HG02870 (cell line): ENCODE data around the gene KRT10.

ENCODE experiments used
- ATAC-seq: cut with Tn5 transposase; IDR thresholded peaks from one replicate; pipeline ENCODE4 v1.9.1; 2021; ENCODE audit warnings: mild to moderate bottlenecking, moderate library complexity; ENCODE audit not compliant: unreplicated experiment

Gene KRT10

GRCh38 chr17:40809721-40810421 lies 12.5 kb downstream of the KRT10 start:
- no peak for ATAC-seq

GRCh38 chr17:40806131-40806530 lies 16.3 kb downstream of the KRT10 start:
- no peak for ATAC-seq

- ATAC-seq: no peak
Observed at GRCh38 chr17:40803617-40804082, 18.8 kb downstream of the KRT10 start.

GRCh38 chr17:40801157-40801556 lies 21.3 kb downstream of the KRT10 start:
- no peak for ATAC-seq

GRCh38 chr17:40800381-40800780 lies 22.0 kb downstream of the KRT10 start:
- no peak for ATAC-seq

GRCh38 chr17:40799859-40800258 lies 22.6 kb downstream of the KRT10 start, which contains the start of gene KRT28:
Gene KRT28, minus strand, starts transcription at chr17:40799959. Its CDS starts 66 bp downstream, at chr17:40799893.
- no peak for ATAC-seq

- no peak for ATAC-seq
Observed at GRCh38 chr17:40796846-40797245, 25.6 kb downstream of the KRT10 start.

- no peak for ATAC-seq
Observed at GRCh38 chr17:40795019-40795667, 27.3 kb downstream of the KRT10 start.

- no peak for ATAC-seq
Observed at GRCh38 chr17:40794466-40794865, 27.9 kb downstream of the KRT10 start.

- no peak for ATAC-seq
Observed at GRCh38 chr17:40793832-40794231, 28.6 kb downstream of the KRT10 start.

GRCh38 chr17:40791787-40792436 lies 30.5 kb downstream of the KRT10 start:
- ATAC-seq: no peak

GRCh38 chr17:40791111-40791510 lies 31.3 kb downstream of the KRT10 start:
- ATAC-seq: no peak

- ATAC-seq: no peak
Observed at GRCh38 chr17:40782450-40782849, 40.0 kb downstream of the KRT10 start, which contains the start of gene KRT27. Gene KRT27, minus strand, starts transcription at chr17:40782550. Its CDS starts 57 bp downstream, at chr17:40782493.

- ATAC-seq: no peak
Observed at GRCh38 chr17:40779181-40779909, 43.1 kb downstream of the KRT10 start.

GRCh38 chr17:40778461-40778860 lies 44.0 kb downstream of the KRT10 start:
- no peak for ATAC-seq

- ATAC-seq: no peak
Observed at GRCh38 chr17:40777971-40778370, 44.4 kb downstream of the KRT10 start.

GRCh38 chr17:40777459-40777858 lies 45.0 kb downstream of the KRT10 start:
- no peak for ATAC-seq

- ATAC-seq: no peak
Observed at GRCh38 chr17:40775945-40776344, 46.5 kb downstream of the KRT10 start.

GRCh38 chr17:40772101-40772500 lies 50.3 kb downstream of the KRT10 start, which contains the start of gene KRT26:
Gene KRT26, minus strand, starts transcription at chr17:40772201. Its CDS starts 88 bp downstream, at chr17:40772113.
- no peak for ATAC-seq
